Sigmoid colon (tissue), 7 donors: ENCODE data around the gene RDX. TPM values are rescaled to one million over a fixed set of nuclear protein-coding genes. Genes with fewer than 3 reads are reported as not detected.

Experiments
- DNase-seq: peaks from one replicate; pipeline ENCODE4 v3.0.0-alpha.2; 2019
- H3K27ac ChIP-seq, 4 donors: fragments of 200-600 bp; sonication (generic); one replicate each; pipeline ENCODE4 v1.5.1; 2016 to 2019; ENCODE audit warnings: mild to moderate bottlenecking in 1 of 4
- H3K27me3 ChIP-seq, 3 donors: fragments of 200-600 bp; sonication (generic); one replicate each; pipeline ENCODE4 v1.5.1; 2019; ENCODE audit warnings: mild to moderate bottlenecking in 1 of 3
- H3K36me3 ChIP-seq, 4 donors: fragments of 200-600 bp; sonication (generic); one replicate each; pipeline ENCODE4 v1.5.1; 2016 to 2019
- H3K4me1 ChIP-seq, 4 donors: fragments of 200-600 bp; sonication (generic); one replicate each; pipeline ENCODE4 v1.5.1; 2017 to 2019
- H3K4me3 ChIP-seq, 4 donors: fragments of 200-600 bp; sonication (generic); one replicate each; pipeline ENCODE4 v1.5.1; 2017 to 2019; ENCODE audit warnings: mild to moderate bottlenecking in 2 of 4, moderate library complexity in 1 of 4
- H3K9me3 ChIP-seq, 4 donors: fragments of 200-600 bp in 3 of 4; sonication (generic) in 3 of 4; one replicate each; pipeline versions ENCODE4 v1.5.1 to v1.6.1; 2013 to 2019
- CTCF ChIP-seq, 4 experiments: fragments of 450-650 bp in 3 of 4; fragments of 200-600 bp in 1 of 4; IDR thresholded peaks; one replicate each; pipeline ENCODE4 v1.5.1; 2016 to 2019; ENCODE audit warnings: antibody characterized with exemption in 4 of 4, mild to moderate bottlenecking in 3 of 4, moderate library complexity in 2 of 4
- EP300 ChIP-seq, 4 donors: sonication (generic); formaldehyde crosslinking; IDR thresholded peaks; one replicate each; pipeline ENCODE4 v1.6.1; 2017; ENCODE audit warnings: antibody characterized with exemption in 4 of 4
- POLR2A ChIP-seq, 2 donors: fragments of 450-650 bp; IDR thresholded peaks; one replicate each; pipeline ENCODE4 v1.6.1; 2016; ENCODE audit warnings: antibody characterized with exemption in 2 of 2, mild to moderate bottlenecking in 2 of 2, moderate library complexity in 2 of 2
- POLR2AphosphoS5 ChIP-seq, 4 donors: sonication (generic); formaldehyde crosslinking; IDR thresholded peaks; one replicate each; pipeline ENCODE4 v1.6.1; 2017; ENCODE audit warnings: antibody characterized with exemption in 4 of 4
- WGBS, 2 donors: extraction: QIAGEN DNeasy Blood & Tissue Kit; methylation state at CpG; one replicate each; pipeline ENCODE4 v1.1.7; 2013; 5-methylcytosine and 5-hydroxymethylcytosine counted together
- intact Hi-C: fragments of 100-400 bp; cut with DNase I; formaldehyde crosslinking; loops from one replicate; pipeline ENCODE4 v1.15.1; 2023
- polyA plus RNA-seq, 3 donors: library from polyadenylated mRNA; stranded (reverse); fragments of 200-250 nt; gene quantifications; one replicate each; pipeline ENCODE4 v1.2.3, GENCODE V29; 2013
- total RNA-seq, 4 donors: library from RNA; depleted of rRNA; stranded (reverse); fragments of >200 nt; gene quantifications; one replicate each; pipeline ENCODE4 v1.1.0, GENCODE V29; 2016
- donor health status: healthy with polysubstance abuse.
- donor health status: Bipolar disorder and iron deficiency.
- donor health status: healthy.

RDX gene
- total and polyA plus RNA-seq, 7 donors = 7.9 to 160 (median 55.6) TPM

DNA sequence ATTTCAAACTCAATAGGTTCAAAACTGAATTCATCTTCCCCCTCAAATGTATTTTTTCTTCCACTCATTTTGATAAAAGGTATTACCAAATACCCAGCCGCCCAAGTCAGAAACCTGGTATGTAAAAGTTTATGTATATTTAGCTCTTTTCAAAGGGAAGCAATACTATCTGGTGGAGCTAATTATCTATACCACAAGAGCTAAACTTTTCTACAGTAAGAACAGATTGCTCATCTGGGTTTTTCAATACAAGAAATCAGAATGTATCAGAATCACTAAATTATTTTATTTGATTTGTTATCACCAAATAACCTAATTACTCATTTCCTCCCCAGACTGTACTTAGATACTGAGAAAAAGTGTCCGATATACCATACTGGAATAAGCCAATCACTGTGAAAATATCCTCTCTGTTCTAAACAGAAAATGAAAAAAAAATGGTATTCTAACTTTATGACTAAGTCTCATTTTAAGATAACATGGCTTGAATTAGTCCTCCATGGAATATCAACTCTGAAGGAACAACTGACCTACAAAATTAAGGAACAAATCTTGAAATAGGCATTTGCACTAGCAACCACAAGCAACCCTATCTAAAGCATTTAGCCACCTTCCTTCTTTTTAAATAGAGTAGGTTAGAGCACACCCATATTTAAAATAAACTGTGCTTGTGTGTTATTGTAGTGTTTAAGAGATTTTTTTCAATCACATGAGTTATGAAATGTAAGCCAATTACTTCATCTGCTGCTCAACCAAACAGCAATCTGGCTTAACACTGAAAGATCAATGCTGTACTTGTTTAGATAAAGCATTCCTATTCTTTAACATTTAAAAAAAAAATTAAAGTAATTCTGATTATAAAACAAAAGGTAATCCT is 35.0 kb downstream of the RDX start:
- Histone ChIP-seq H3K4me3 (no peak overlapping the region), H3K9me3 (no peaks in the 10 kb centered on the region), H3K27me3 (no peaks in the 10 kb centered on the region), H3K4me1 (no peaks in the 10 kb centered on the region), H3K36me3 (peaks cover 0 to 47% (median 12%) of the 10 kb centered on the region in 4 donors), H3K27ac (no peak overlapping the region)
- DNase-seq = no peak
- intact Hi-C loops = no loop called here
- TF ChIP-seq POLR2AphosphoS5 (IDR thresholded peaks at IDR 0.05) (no peak), EP300 (IDR thresholded peaks at IDR 0.05) (no peak), POLR2A (IDR thresholded peaks at IDR 0.05) (no peak), CTCF (IDR thresholded peaks at IDR 0.05) (no peak)
- WGBS, 2 donors = 95 to 96% methylated on average over 2 of the region's 2 CpGs

DNA sequence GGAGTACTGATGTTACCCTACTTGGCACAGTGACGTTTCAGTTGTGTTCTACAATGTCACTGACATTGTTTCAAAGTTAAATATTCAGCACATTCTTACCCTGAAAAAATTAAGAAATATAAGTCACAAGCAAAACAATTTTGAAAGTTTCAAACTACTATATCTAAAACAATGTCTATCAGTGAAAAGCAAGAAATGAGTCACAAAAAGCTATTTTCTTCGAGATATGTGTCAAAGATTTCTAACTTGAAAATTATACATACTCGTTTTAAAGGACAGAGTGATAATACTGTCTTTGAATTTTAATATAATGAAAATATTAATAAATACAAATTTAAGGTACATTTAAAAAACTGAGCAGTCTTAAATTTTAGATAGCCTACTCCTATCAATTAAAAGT is 42.9 kb downstream of the RDX start:
- Histone ChIP-seq H3K27ac (no peak overlapping the region), H3K36me3 (peaks cover 0 to 59% (median 9%) of the 10 kb centered on the region in 4 donors), H3K4me1 (peaks cover 0 to 14% (median 8%) of the 10 kb centered on the region in 4 donors), H3K9me3 (no peaks in the 10 kb centered on the region), H3K4me3 (no peak overlapping the region), H3K27me3 (no peaks in the 10 kb centered on the region)
- WGBS, 2 donors = 77 to 85% methylated on average over 3 of the region's 3 CpGs
- TF ChIP-seq CTCF (IDR thresholded peaks at IDR 0.05) = no peak
- TF ChIP-seq POLR2A (IDR thresholded peaks at IDR 0.05) = no peak
- TF ChIP-seq POLR2AphosphoS5 (IDR thresholded peaks at IDR 0.05) = no peak
- TF ChIP-seq EP300 (IDR thresholded peaks at IDR 0.05) = no peak
- intact Hi-C loops = no loop called here
- no peak for DNase-seq

DNA sequence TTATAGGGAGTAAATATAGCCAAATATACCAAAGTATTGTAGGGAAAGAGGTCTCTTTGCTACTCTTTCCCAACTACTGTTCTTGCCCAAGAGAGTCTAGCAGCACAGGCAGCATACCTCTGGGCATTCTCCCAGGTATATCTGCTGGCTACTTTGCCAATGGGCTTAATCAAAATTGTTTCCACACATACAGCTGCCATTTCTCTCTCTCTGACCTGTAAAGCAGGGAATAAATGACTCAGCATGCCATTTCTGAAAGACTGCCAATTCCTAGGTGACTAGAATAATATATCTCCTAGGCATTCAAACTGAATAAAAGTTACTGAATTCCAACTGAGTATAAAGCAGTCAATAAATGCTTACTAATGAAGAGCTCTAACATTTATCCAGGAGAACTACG is 44.6 kb downstream of the RDX start:
- TF ChIP-seq EP300 (IDR thresholded peaks at IDR 0.05) (no peak), POLR2AphosphoS5 (IDR thresholded peaks at IDR 0.05) (no peak), POLR2A (IDR thresholded peaks at IDR 0.05) (no peak), CTCF (IDR thresholded peaks at IDR 0.05) (no peak)
- H3K36me3 ChIP-seq = peaks cover 0 to 62% (median 9%) of the 10 kb centered on the region in 4 donors
- H3K27me3 ChIP-seq = no peaks in the 10 kb centered on the region
- WGBS, 2 donors = 64 to 68% methylated on average over 1 of the region's 1 CpG
- no peaks in the 10 kb centered on the region for H3K9me3 ChIP-seq
- intact Hi-C loops = no loop called here
- H3K4me3 ChIP-seq = no peak overlapping the region
- peaks cover 0 to 14% (median 8%) of the 10 kb centered on the region in 4 donors for H3K4me1 ChIP-seq
- DNase-seq = no peak
- no peak overlapping the region for H3K27ac ChIP-seq

DNA sequence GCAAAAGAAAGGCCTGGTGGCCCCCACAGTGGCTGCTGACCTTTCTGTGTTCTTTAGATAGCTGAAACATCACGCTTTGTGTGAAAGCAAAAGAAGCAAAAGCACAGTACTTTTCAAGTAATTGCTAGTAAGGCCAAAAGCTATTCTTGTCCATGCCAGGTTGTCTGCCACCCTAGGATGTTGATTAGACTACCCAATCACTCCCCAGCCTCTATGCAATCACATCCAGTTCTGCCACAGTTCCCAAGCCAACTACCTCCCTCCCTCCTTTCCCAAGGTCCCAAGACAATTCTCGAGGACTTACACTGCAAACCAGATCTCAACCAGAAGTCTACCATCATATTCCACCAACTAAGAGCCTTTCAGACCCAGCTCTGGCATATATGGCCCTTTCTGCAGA is 46.2 kb downstream of the RDX start:
- H3K27ac ChIP-seq = no peak overlapping the region
- no peaks in the 10 kb centered on the region for H3K27me3 ChIP-seq
- H3K4me3 ChIP-seq = no peak overlapping the region
- peaks cover 0 to 14% (median 8%) of the 10 kb centered on the region in 4 donors for H3K4me1 ChIP-seq
- WGBS, 2 donors = 89 to 90% methylated on average over 2 of the region's 2 CpGs
- H3K36me3 ChIP-seq = peaks cover 0 to 57% (median 9%) of the 10 kb centered on the region in 4 donors
- no peaks in the 10 kb centered on the region for H3K9me3 ChIP-seq
- intact Hi-C loops = no loop called here
- DNase-seq = no peak
- TF ChIP-seq EP300 (IDR thresholded peaks at IDR 0.05) (no peak), POLR2A (IDR thresholded peaks at IDR 0.05) (no peak), CTCF (IDR thresholded peaks at IDR 0.05) (no peak), POLR2AphosphoS5 (IDR thresholded peaks at IDR 0.05) (no peak)
